ENCODE measurements around the gene PRDM11.
A peak's percentile ranks its signal among the peaks of the same experiment; 100 is the strongest.

Gene PRDM11

DNA sequence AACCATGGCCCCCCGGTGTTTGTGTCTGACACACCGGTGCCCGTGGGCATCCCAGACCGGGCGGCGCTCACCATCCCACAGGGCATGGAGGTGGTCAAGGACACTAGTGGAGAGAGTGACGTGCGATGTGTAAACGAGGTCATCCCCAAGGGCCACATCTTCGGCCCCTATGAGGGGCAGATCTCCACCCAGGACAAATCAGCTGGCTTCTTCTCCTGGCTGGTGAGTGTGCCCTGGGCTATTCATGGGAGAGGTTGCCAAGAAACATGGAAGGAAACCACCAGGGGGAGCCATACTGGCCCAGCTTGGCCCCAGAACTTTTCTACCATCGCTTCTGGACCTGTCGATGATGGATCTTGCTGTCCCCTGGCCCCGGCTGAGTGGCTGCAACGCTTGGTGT lies 36.5 kb downstream of the PRDM11 start:
- peaks cover 15% of the 10 kb centered on the region; the same call in 1 of the 2 replicates for H3K36me3 ChIP-seq (ENCODE audit: low read depth)
- DNase-seq (ENCODE audit: low spot score) (no peak), ATAC-seq (ENCODE audit: low read depth) (no peak)
- H3K27ac ChIP-seq (ENCODE audit: poor library complexity, severe bottlenecking): no peak overlapping the region
- peak; percentile 29 for TF ChIP-seq CTCF (IDR thresholded peaks at IDR 0.05; ENCODE audit: poor library complexity, severe bottlenecking)
- H3K9me3 ChIP-seq (ENCODE audit: severe bottlenecking): no peaks in the 10 kb centered on the region
- no peaks in the 10 kb centered on the region for H3K27me3 ChIP-seq (ENCODE audit: insufficient read depth, poor library complexity, severe bottlenecking)
- peaks cover 9% of the 10 kb centered on the region for H3K4me1 ChIP-seq (ENCODE audit: insufficient read depth, poor library complexity, severe bottlenecking)
- H3K4me3 ChIP-seq (ENCODE audit: severe bottlenecking): no peak overlapping the region

DNA sequence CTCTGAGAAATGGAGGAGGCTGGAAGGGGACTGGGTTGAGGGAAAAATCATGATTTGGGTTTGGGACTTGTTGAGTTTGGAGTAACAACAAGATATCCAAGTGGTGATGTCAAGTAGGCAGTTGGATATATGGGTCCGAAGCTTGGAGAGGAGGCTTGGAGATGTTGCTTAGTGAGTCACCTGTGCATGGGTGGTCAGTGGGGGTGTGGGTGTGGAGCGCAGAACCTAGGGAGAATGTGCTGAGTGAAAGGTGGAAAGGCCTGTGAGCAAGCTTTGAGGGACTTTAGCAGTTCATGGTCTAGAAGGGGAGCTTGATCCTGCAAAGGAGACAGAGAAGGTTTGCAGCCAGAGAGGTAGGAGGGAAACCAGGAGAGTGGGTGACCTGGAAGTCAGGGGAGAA lies 38.2 kb downstream of the PRDM11 start:
- TF ChIP-seq CTCF (IDR thresholded peaks at IDR 0.05; ENCODE audit: poor library complexity, severe bottlenecking): no peak
- Histone ChIP-seq H3K4me3 (ENCODE audit: severe bottlenecking) (no peak overlapping the region), H3K36me3 (ENCODE audit: low read depth) (peaks cover 15% of the 10 kb centered on the region; the same call in 1 of the 2 replicates)

GRCh38 chr11:45185228-45185729 lies 38.8 kb downstream of the PRDM11 start:
- H3K4me3 ChIP-seq (ENCODE audit: severe bottlenecking): no peak overlapping the region
- DNase-seq (ENCODE audit: low spot score): no peak
- H3K27ac ChIP-seq (ENCODE audit: poor library complexity, severe bottlenecking): no peak overlapping the region
- no peaks in the 10 kb centered on the region for H3K27me3 ChIP-seq (ENCODE audit: insufficient read depth, poor library complexity, severe bottlenecking)
- no peak for ATAC-seq (ENCODE audit: low read depth)
- TF ChIP-seq CTCF (IDR thresholded peaks at IDR 0.05; ENCODE audit: poor library complexity, severe bottlenecking): no peak
- peaks cover 15% of the 10 kb centered on the region; the same call in 1 of the 2 replicates for H3K36me3 ChIP-seq (ENCODE audit: low read depth)
- no peaks in the 10 kb centered on the region for H3K4me1 ChIP-seq (ENCODE audit: insufficient read depth, poor library complexity, severe bottlenecking)
- no peaks in the 10 kb centered on the region for H3K9me3 ChIP-seq (ENCODE audit: severe bottlenecking)

More for the DNA sequence above, 38.2 kb downstream of the PRDM11 start:
- H3K4me1 ChIP-seq (ENCODE audit: insufficient read depth, poor library complexity, severe bottlenecking): peaks cover 4% of the 10 kb centered on the region
- no peaks in the 10 kb centered on the region for H3K9me3 ChIP-seq (ENCODE audit: severe bottlenecking)
- DNase-seq (ENCODE audit: low spot score): no peak
- no peaks in the 10 kb centered on the region for H3K27me3 ChIP-seq (ENCODE audit: insufficient read depth, poor library complexity, severe bottlenecking)
- no peak for ATAC-seq (ENCODE audit: low read depth)
- H3K27ac ChIP-seq (ENCODE audit: poor library complexity, severe bottlenecking): no peak overlapping the region

GRCh38 chr11:45187375-45187774 lies 40.9 kb downstream of the PRDM11 start:
- Histone ChIP-seq H3K36me3 (ENCODE audit: low read depth) (peaks cover 13% of the 10 kb centered on the region; the same call in 1 of the 2 replicates), H3K4me3 (ENCODE audit: severe bottlenecking) (no peak overlapping the region), H3K9me3 (ENCODE audit: severe bottlenecking) (no peaks in the 10 kb centered on the region), H3K4me1 (ENCODE audit: insufficient read depth, poor library complexity, severe bottlenecking) (no peaks in the 10 kb centered on the region), H3K27ac (ENCODE audit: poor library complexity, severe bottlenecking) (no peak overlapping the region), H3K27me3 (ENCODE audit: insufficient read depth, poor library complexity, severe bottlenecking) (no peaks in the 10 kb centered on the region)
- no peak for ATAC-seq (ENCODE audit: low read depth)
- no peak for DNase-seq (ENCODE audit: low spot score)
- TF ChIP-seq CTCF (IDR thresholded peaks at IDR 0.05; ENCODE audit: poor library complexity, severe bottlenecking): no peak

GRCh38 chr11:45188127-45188526 lies 41.7 kb downstream of the PRDM11 start:
- no peaks in the 10 kb centered on the region for H3K4me1 ChIP-seq (ENCODE audit: insufficient read depth, poor library complexity, severe bottlenecking)

More at GRCh38 chr11:45188127-45188526, 41.7 kb downstream of the PRDM11 start:
- Histone ChIP-seq H3K9me3 (ENCODE audit: severe bottlenecking) (no peaks in the 10 kb centered on the region), H3K27ac (ENCODE audit: poor library complexity, severe bottlenecking) (no peak overlapping the region), H3K27me3 (ENCODE audit: insufficient read depth, poor library complexity, severe bottlenecking) (no peaks in the 10 kb centered on the region), H3K36me3 (ENCODE audit: low read depth) (peaks cover 5% of the 10 kb centered on the region; the same call in 1 of the 2 replicates), H3K4me3 (ENCODE audit: severe bottlenecking) (no peak overlapping the region)
- TF ChIP-seq CTCF (IDR thresholded peaks at IDR 0.05; ENCODE audit: poor library complexity, severe bottlenecking): no peak
- no peak for DNase-seq (ENCODE audit: low spot score)
- ATAC-seq (ENCODE audit: low read depth): no peak

Measured in RWPE2 (cell line).